ENCODE measurements around the gene PRRT1B. TPM values are rescaled to one million over a fixed set of nuclear protein-coding genes. Genes with fewer than 3 reads are reported as not detected.

Gene PRRT1B
- total and polyA plus RNA-seq, 2 of the 4 experiments (the other 2 are of a cell fraction), result not detected

GRCh38 chr9:131554843-131555351 is 9.6 kb downstream of the PRRT1B start:
- no peaks in the 10 kb centered on the region for H3K4me1 ChIP-seq (ENCODE audit: control insufficient read depth, insufficient read depth, low read length)
- peaks cover 41% of the 10 kb centered on the region for H3K27me3 ChIP-seq (ENCODE audit: control insufficient read depth, insufficient read depth, low read length)
- no peak overlapping the region for H3K4ac ChIP-seq (ENCODE audit: low read depth, low read length)
- intact Hi-C loops (cut with micrococcal nuclease) (no loop called here), in situ Hi-C loops (cut with MboI; ENCODE audit: low sequenced_read_pairs) (no loop called here), dilution Hi-C loops (cut with HindIII; ENCODE audit: low sequenced_read_pairs, unreplicated experiment) (no loop called here)
- peaks cover 13% of the 10 kb centered on the region for H3K9me3 ChIP-seq (ENCODE audit: control insufficient read depth, insufficient read depth, low read length)
- no peak overlapping the region for H2BK15ac ChIP-seq (ENCODE audit: low read depth, low read length)
- TF ChIP-seq BHLHE40 (IDR thresholded peaks at IDR 0.05; ENCODE audit: low read depth, low read length), result no peak
- no peak for TF ChIP-seq FOS (IDR thresholded peaks at IDR 0.05; ENCODE audit: low read depth, low read length)
- no peak for TF ChIP-seq RCOR1 (IDR thresholded peaks at IDR 0.05; ENCODE audit: insufficient replicate concordance, low read length)
- no peak for TF ChIP-seq USF2 (IDR thresholded peaks at IDR 0.05; ENCODE audit: low read depth, low read length)
- TF ChIP-seq NFE2L2 (IDR thresholded peaks at IDR 0.05; ENCODE audit: low read depth, low read length), result no peak
- TF ChIP-seq RAD21 (IDR thresholded peaks at IDR 0.05; ENCODE audit: low read length), result no peak
- no peak overlapping the region for H2BK5ac ChIP-seq (ENCODE audit: low read depth, low read length, poor library complexity, severe bottlenecking)
- H2BK20ac ChIP-seq (ENCODE audit: low read depth, low read length), result no peak overlapping the region
- no peak overlapping the region for H3K9ac ChIP-seq (ENCODE audit: low read depth, low read length)
- no peak overlapping the region for H3K23ac ChIP-seq (ENCODE audit: low read depth, low read length)
- no peak overlapping the region for H3K4me3 ChIP-seq (ENCODE audit: insufficient read depth, low read depth, low read length)
- H3K9me1 ChIP-seq (ENCODE audit: insufficient read depth, low read length), result no peaks in the 10 kb centered on the region
- no peak overlapping the region for H2BK120ac ChIP-seq (ENCODE audit: low read depth, low read length)
- H3K18ac ChIP-seq (ENCODE audit: low read depth, low read length), result no peak overlapping the region
- DNase-seq (no peak), ATAC-seq (ENCODE audit: low read depth) (no peak)
- 76% methylated on average over 5 of the region's 54 CpGs; no CpG with 5 or more reads in 1 of the 2 experiments for WGBS, 2 experiments (ENCODE audit: extremely low coverage in 2 of 2, insufficient read length in 1 of 2)
- no peak overlapping the region for H4K8ac ChIP-seq (ENCODE audit: low read depth in 2 of 2, low read length in 2 of 2)
- H4K5ac ChIP-seq (ENCODE audit: low read depth, low read length), result no peak overlapping the region
- ChIA-PET POLR2A (ENCODE audit: unreplicated experiment) (no interaction called here), CTCF (no interaction called here)
- no TSS peak for BruUV-seq (replicated peaks)
- no peak overlapping the region for H3K14ac ChIP-seq (replicated peaks; ENCODE audit: low read depth, low read length)
- no peak overlapping the region for H3K56ac ChIP-seq (ENCODE audit: extremely low read depth, insufficient read depth, low read length)
- no peak overlapping the region for H2AFZ ChIP-seq (replicated peaks; ENCODE audit: low read length, poor library complexity)
- H3K4me2 ChIP-seq (ENCODE audit: low read depth, low read length), result no peak overlapping the region
- H4K91ac ChIP-seq (ENCODE audit: insufficient read depth, low read depth, low read length), result no peak overlapping the region
- no peaks in the 10 kb centered on the region for H4K20me1 ChIP-seq (ENCODE audit: insufficient read depth, low read length)
- no peak overlapping the region for H2AK9ac ChIP-seq (replicated peaks; ENCODE audit: low read depth, low read length, poor library complexity)
- no peaks in the 10 kb centered on the region for H3K36me3 ChIP-seq (ENCODE audit: control insufficient read depth, insufficient read depth, low read length)
- no peak overlapping the region for H2AK5ac ChIP-seq (ENCODE audit: low read depth, low read length)
- no peaks in the 10 kb centered on the region for H3K79me1 ChIP-seq (ENCODE audit: low read depth in 1 of 2, low read length in 2 of 2)
- no peak overlapping the region for H3K27ac ChIP-seq (ENCODE audit: insufficient read depth, low read length)

Data from IMR-90 (cell line).